GM12892 (cell line): Measurements from ENCODE around the gene SLC35B4.

Source experiments
- DNase-seq: peaks from one replicate; pipeline ENCODE4 v3.0.0; 2011; ENCODE audit not compliant: insufficient read length
- FAIRE-seq: peaks from 2 replicates; lab custom pipeline; 2011; peaks lifted over from hg19 to GRCh38; lab: Jason Lieb, UNC
- POLR2A ChIP-seq: IDR thresholded peaks from 2 replicates; pipeline ENCODE4 v1.6.1; 2011; ENCODE audit warnings: low read depth, low read length, control low read depth
- POLR2AphosphoS5 ChIP-seq: IDR thresholded peaks from 2 replicates; pipeline ENCODE4 v1.6.1; 2011; ENCODE audit warnings: low read depth, low read length, control low read depth
- TAF1 ChIP-seq: IDR thresholded peaks from 2 replicates; pipeline ENCODE4 v1.6.1; 2011; ENCODE audit warnings: low read depth, mild to moderate bottlenecking, control low read depth, low read length, borderline replicate concordance

SLC35B4 gene

DNA sequence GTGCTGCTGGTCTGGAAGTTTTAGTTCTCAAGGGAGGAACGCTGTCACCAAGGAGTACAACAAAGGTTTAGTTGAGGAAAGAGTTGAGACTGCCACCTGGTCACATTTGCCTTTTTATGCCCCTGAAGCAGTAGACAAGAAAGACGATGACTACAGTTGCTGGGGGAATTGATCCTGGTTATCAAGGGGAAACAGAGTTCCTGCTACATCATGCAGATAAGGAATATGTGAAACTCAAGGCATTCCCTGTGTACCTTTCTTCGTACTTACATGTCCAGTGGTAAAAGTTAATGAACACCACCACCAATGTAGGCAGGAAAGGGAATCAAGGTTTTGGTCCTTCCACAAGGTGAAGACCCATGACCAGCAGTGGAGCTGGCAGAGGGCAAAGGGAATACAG, 31.8 kb downstream of the SLC35B4 start:
- FAIRE-seq (no peak), DNase-seq (no peak)
- TF ChIP-seq POLR2A = no peak
- TF ChIP-seq POLR2AphosphoS5 = no peak
- TF ChIP-seq TAF1 = no peak

DNA sequence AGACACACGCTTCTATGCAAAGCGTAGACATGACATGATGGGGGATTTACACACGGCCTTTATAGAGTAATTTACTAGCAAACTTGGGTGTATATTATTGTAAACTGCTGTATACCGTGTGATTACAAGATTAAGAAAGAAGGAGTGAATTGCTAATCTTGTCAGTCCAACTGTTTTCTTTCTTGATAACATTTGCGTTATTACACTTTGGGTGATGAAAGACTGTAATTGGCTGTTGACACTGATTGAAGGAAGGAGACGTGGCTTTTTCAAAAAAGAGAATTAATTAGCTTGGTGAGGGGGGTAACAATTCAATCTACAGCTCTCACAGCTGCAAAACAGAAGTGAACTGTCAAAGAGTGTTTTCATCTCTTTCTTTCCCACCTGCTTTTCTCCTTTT, 32.7 kb downstream of the SLC35B4 start:
- TF ChIP-seq POLR2AphosphoS5 (no peak), POLR2A (no peak), TAF1 (no peak)
- FAIRE-seq = no peak
- DNase-seq = no peak

DNA sequence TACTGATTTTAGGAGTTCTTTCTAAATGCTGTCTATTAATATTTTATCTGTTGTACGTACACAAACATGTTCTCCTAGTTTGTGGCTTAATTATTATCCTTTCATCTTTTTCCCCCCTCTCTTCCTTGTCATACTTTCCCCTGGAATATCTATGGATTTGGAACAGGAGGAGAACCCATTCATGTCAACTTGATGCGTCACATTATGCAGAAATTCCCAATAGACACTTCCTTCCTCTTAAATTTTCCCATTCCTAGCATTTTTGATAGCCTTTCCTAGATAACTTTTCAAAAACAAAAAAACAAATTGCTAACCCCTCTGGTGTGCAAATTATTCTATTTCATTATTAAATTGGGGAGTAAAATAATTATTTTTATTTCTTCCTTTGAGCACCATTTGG, 36.2 kb downstream of the SLC35B4 start:
- DNase-seq (no peak), FAIRE-seq (no peak)
- no peak for TF ChIP-seq POLR2A
- no peak for TF ChIP-seq POLR2AphosphoS5
- no peak for TF ChIP-seq TAF1

DNA sequence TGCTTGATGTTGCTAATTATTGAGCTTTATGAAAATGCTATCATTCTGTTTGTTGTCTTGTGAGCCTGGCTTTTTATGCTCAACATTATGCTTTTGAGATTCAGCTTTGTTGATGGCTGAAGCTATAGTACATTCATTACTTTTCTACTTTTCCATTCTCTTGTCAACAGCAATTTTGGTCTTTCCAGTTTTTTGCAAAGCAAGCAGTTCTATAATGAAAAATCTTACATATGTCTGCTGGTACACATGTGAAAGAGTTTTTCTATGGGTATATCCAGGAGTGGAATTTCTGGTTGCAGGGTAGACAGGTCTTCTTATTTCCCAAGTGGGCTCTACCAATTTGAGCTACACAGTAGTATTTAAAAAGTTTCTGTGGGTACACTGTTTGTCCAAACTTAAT, 36.8 kb downstream of the SLC35B4 start:
- TF ChIP-seq POLR2A (no peak), POLR2AphosphoS5 (no peak), TAF1 (no peak)
- DNase-seq (no peak), FAIRE-seq (no peak)

DNA sequence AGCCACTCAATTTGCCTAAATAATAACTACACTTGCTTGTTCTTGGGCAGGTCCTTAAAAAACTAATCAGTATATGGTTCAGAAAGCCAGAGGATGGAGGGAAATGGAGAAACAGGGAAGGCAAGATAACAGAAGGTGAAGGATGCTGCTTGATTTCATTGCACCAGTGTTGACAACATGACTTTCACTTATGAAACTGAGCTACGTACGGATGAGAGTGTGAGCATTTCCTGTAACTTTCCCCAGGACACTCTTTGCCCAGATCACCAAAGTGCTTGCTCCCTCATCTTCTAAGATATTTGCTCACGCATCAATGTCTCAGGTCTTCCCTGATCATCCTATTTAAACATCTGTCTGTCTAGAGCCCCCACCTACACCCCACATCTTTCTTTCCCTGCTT, 37.4 kb downstream of the SLC35B4 start:
- no peak for DNase-seq
- FAIRE-seq = peak; percentile 48
- TF ChIP-seq TAF1 (no peak), POLR2A (no peak), POLR2AphosphoS5 (no peak)

DNA sequence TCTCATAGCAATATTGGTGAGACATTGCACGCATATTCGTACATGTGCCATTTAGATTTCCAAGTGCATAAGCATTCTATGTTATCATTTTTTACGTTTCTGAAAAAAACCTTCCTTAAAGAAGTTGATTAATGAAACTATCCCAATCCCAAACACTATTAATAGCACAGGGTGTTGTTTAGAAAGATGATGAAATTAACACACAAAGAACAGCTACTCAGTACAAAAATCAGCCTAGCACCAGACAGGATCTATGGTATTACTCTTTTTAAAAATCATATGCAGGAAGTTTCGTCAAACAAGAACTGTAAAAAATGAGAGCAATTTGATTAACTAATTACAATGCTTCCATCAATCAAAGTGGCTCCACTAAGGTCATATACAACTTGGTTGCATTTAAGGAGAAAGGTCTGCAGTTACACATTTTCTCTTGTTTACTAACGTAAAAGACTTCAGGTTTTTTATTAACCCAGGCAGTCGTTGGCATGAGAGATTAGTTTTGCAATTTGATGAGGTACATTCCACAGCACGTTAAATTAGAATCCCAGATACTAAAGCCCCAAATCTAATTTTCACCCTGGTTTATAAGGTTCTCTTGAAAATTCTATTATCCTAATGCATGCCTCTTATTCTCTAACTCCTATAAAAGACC, 38.1 kb downstream of the SLC35B4 start:
- no peak for DNase-seq
- FAIRE-seq = no peak
- TF ChIP-seq POLR2A = no peak
- TF ChIP-seq POLR2AphosphoS5 = no peak
- no peak for TF ChIP-seq TAF1

DNA sequence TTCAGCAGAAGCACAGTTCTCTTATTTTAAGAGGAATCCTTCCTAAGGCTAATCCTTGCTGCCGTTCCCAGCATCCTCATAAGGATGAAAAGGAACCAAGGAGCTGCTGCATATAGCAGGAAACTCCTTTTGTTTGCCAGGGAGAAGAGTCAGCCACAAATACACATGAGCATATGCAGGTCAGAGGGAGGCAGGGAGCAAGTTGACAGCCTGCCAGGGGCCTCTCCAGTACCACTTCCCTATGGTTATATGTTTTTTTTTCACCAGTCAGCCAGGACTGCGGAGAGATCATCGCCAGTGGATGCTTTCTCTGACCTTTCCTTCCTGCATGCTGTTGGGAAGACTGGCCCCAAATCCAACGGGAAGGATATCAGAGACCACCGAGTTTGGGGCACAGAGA, 39.8 kb downstream of the SLC35B4 start:
- no peak for TF ChIP-seq POLR2AphosphoS5
- TF ChIP-seq POLR2A = no peak
- TF ChIP-seq TAF1 = no peak
- FAIRE-seq = no peak
- no peak for DNase-seq

DNA sequence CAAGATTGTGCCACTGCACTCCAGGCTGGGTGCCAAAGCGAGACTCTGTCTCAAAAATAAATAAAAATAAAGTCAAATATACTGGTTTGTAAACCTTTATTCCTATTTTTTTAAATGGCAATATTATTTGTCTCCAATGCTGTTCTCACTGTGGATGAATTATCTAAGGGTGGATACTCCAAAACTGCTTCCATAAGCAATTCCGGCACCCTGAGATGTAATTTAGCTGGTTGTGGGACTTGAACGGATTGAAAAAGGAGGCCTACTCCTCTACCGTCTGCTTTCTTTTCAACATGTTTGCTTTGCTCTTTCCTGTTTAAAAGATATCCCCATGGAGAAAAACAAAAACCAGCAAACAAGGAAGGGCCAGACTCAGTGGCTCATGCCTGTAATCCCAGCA, 54.4 kb downstream of the SLC35B4 start:
- no peak for FAIRE-seq
- TF ChIP-seq TAF1 (no peak), POLR2AphosphoS5 (no peak), POLR2A (no peak)

DNA sequence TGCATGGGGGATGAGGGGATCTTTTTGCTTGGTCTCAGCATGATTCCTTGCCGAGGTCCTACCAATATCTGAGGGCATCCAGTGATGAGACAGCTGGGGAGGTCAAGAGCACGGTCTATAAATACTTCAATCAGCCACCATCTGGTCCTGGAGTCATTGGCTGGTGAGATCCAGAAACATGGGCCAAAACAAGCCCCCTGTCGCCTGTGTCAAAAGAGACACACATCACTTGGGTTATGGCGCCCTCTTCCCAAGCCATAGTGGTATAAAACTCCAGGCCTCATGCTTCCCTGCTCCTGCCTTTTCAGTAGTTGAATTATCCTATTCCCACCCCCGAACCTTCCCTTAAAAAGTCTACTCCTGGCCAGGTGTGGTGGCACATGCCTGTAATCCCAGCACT, 60.9 kb downstream of the SLC35B4 start:
- FAIRE-seq = no peak
- no peak for DNase-seq
- TF ChIP-seq POLR2AphosphoS5 = no peak

More for the DNA sequence above, 54.4 kb downstream of the SLC35B4 start:
- no peak for DNase-seq

DNA sequence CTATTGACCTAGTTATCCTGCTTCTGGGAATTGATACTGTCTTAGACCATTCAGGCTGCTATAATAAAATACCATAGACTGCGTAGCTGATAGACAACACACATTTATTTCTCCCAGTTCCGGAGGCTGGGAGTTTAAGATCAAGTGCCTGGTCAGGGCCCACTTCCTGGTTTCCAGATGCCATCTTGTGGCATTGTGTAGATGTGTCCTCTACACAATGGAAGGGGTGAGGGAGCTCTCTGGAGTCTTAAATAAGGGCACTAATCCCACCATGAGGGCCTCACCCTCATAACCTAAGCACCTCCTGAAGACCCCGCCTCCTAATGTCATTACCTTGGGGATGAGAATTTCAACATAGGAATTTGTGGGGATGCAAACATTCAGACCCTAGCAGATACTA, 62.4 kb downstream of the SLC35B4 start:
- no peak for DNase-seq
- TF ChIP-seq POLR2A (no peak), TAF1 (no peak), POLR2AphosphoS5 (no peak)
- FAIRE-seq = no peak

DNA sequence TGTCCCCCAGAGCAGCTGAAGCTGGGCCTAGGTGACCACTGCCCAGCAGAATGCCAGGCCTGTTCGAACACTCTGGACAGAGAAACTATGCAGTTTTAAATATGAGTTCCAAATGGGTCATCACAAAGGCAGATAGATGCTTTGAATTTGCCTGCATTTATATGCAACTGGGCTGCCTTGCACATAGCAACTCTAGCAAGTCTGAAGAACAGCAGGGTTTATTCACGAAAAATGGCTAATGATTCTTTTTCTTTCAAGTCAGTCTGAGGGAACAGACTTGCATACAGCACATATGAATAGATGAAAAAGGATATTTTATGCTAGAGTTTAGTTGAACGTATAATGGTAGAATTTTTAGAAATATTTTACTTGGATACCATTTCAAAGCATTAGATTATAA, 68.5 kb downstream of the SLC35B4 start:
- TF ChIP-seq TAF1 (no peak), POLR2AphosphoS5 (no peak), POLR2A (no peak)
- FAIRE-seq (no peak), DNase-seq (no peak)

DNA sequence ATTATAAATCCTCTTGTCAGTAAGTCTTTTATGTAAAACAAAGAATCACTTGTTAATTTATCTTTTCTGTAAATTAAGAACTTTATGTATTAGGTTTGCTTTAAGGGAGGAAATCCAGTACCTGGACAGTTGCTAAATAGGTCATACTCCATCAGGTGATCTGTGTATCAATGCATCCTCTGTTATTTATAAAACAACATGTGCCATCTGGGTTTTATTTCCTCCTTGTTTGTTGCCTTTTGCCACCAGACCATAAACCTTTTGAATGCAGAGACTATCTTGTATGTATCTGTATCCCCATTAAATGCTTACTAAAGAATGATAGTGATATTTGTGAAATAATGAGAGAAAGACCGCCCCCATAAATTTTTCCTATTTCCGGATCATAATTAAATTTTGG, 70.0 kb downstream of the SLC35B4 start:
- no peak for FAIRE-seq
- no peak for DNase-seq
- TF ChIP-seq POLR2A (no peak), POLR2AphosphoS5 (no peak), TAF1 (no peak)

DNA sequence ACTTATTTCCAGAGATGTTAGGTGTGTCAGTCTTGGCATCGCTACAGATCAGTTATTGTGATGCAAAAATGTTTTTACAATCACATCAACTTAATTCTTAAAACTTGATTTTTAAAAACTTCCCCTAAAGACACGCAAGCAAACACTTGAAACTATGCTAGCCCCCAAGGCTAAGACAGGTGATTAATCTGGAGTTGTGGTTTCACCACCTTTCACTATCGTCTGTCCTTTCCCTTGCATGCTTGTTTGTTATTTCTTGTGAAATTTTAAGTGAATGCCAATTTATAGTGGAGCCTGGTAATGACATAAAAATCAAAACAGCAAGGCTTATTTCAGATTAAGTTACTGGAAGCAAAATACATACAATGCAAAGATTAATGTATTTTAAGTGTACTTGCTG, 70.4 kb downstream of the SLC35B4 start:
- DNase-seq (no peak), FAIRE-seq (peak; percentile 54)
- no peak for TF ChIP-seq TAF1
- TF ChIP-seq POLR2AphosphoS5 = no peak
- TF ChIP-seq POLR2A = no peak
